HFF-Myc (cell line): ENCODE measurements around the gene LRRN4.

ENCODE experiments used
- DNase-seq: peaks from one replicate; pipeline ENCODE4 v3.0.0-alpha.2; 2011; ENCODE audit warnings: low read depth; ENCODE audit errors: extremely low read depth
- H3K4me3 ChIP-seq: replicated peaks from 2 replicates; pipeline ENCODE4 v1.5.1; 2011; ENCODE audit warnings: low read depth, mild to moderate bottlenecking, control low read depth, low read length
- TF ChIP-seq, protein P1 (sequence below): IDR thresholded peaks from 2 replicates; pipeline ENCODE4 v1.5.1; 2012; ENCODE audit warnings: mild to moderate bottlenecking, low read depth, low read length, control low read depth; ENCODE audit errors: missing control alignments

The LRRN4 gene

GRCh38 chr20:6074784-6075183 lies 20.9 kb upstream of the LRRN4 start:
- no peak overlapping the region for H3K4me3 ChIP-seq
- DNase-seq, result no peak
- TF ChIP-seq, protein P1, sequence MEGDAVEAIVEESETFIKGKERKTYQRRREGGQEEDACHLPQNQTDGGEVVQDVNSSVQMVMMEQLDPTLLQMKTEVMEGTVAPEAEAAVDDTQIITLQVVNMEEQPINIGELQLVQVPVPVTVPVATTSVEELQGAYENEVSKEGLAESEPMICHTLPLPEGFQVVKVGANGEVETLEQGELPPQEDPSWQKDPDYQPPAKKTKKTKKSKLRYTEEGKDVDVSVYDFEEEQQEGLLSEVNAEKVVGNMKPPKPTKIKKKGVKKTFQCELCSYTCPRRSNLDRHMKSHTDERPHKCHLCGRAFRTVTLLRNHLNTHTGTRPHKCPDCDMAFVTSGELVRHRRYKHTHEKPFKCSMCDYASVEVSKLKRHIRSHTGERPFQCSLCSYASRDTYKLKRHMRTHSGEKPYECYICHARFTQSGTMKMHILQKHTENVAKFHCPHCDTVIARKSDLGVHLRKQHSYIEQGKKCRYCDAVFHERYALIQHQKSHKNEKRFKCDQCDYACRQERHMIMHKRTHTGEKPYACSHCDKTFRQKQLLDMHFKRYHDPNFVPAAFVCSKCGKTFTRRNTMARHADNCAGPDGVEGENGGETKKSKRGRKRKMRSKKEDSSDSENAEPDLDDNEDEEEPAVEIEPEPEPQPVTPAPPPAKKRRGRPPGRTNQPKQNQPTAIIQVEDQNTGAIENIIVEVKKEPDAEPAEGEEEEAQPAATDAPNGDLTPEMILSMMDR, result no peak

DNA sequence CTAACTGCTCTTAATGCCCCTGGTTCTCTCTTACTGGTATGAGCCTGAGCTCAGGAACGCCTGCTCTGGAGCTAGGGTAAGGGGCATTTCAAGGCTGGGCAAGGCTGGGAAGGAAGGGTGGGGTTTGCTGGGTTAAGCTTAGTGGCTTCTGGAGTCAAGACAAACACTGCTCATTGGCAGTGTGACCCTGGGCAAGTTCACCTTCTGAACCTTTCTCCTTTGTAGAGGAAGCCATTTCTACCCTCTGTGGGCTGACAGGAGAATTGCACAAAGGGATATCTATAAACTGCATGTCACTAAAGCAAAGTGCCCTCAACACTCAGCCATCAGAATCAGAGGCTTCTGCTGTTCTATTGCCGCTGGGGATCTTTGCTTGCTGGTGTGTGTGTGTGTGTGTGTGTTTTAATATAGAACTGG lies 20.3 kb upstream of the LRRN4 start:
- no peak overlapping the region for H3K4me3 ChIP-seq
- TF ChIP-seq, protein P1, result peak; percentile 13
- no peak for DNase-seq

- DNase-seq, result no peak
- TF ChIP-seq, protein P1, result no peak
- H3K4me3 ChIP-seq, result no peak overlapping the region
Observed at GRCh38 chr20:6070829-6071695, 17.2 kb upstream of the LRRN4 start.

DNA sequence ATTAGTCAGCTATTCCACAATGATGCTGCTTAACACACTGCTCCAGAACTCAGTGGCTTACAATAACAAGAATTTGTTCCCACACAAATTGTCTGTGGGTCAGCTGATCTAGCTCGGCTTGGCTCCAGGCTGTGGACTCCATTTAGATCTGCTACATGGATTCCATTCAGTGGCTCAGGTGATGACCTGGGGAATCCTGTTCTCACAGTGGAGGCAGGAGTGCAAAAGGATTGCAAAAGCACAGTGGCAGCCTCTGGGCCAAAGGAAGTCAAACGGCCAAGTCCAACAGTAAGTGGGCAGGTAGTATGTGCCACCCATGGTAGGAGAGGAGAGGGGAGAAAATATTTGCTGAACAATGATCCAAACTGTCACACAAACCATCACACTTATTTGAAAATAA lies 15.8 kb upstream of the LRRN4 start:
- DNase-seq, result no peak
- TF ChIP-seq, protein P1, result no peak
- no peak overlapping the region for H3K4me3 ChIP-seq

DNA sequence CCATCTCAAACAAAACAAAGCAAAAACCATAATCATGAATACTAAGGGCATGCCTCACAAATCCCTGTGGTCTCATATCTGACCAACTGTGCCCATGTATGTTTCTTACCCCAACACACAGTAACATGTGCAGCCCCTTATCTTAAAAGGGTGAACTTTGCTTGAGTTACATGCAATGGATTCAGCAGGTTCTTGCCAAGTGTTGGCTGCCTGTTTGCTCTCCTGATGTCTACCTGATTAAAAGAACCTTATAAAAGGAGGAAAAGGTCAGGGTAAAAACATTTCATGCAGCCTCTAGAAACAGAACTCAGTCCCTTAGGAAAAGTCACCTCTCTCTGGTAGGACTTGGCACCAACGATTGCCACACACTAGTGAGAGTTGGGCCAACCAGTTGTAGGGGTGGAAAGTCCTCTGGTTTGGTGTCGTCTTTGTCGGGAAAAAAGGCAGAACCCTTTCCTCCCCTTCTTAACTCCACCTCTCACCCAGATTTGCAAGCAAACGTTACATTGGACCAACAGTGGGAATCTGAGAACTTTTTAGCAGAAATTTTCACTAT lies 14.0 kb upstream of the LRRN4 start:
- DNase-seq, result no peak
- TF ChIP-seq, protein P1, result no peak
- no peak overlapping the region for H3K4me3 ChIP-seq

- H3K4me3 ChIP-seq, result no peak overlapping the region
- TF ChIP-seq, protein P1, result no peak
- no peak for DNase-seq
Observed at GRCh38 chr20:6066582-6066981, 12.7 kb upstream of the LRRN4 start.

GRCh38 chr20:6061544-6061943 lies 7.7 kb upstream of the LRRN4 start:
- H3K4me3 ChIP-seq, result no peak overlapping the region
- TF ChIP-seq, protein P1, result no peak
- no peak for DNase-seq
